ENCODE data around the gene GKAP1.

- no peak for TF ChIP-seq CTCF (IDR thresholded peaks at IDR 0.05)
- no peak for TF ChIP-seq ZFX (IDR thresholded peaks at IDR 0.05; ENCODE audit: borderline replicate concordance)
Observed at GRCh38 chr9:83706676-83707517, 110.7 kb downstream of the GKAP1 start.
